CD4-positive, alpha-beta T cell treated with Interleukin-6 for 4 hours (primary cell): Measurements from ENCODE around the gene DNAH9.
"Not testable (repeated sequence)": the region's sequence is repeated elsewhere in the genome, so short reads cannot be mapped to it uniquely, and the experiment has no call there.

Source experiments
- DNase-seq: peaks from one replicate; pipeline ENCODE4 v3.0.0-alpha.2; 2020; ENCODE audit warnings: mixed read lengths

Gene DNAH9

DNA sequence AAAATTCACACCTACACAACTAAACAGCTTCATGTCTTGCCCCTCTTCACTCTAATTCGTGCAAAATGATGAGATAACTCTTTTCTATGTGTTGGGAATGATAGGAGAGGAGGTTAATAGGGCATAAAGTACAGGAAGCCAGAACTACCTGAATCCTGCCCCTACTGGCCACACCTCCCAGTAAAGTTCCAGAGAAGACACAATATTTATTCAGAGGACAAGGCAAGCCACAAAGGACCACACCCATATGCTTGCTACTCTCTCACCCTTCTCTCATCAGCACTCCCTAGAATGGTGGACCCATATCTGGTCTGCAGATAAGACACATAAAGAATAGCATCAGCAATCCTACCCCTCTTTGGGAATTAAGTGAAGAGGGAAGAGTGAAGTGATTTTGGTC, 324.4 kb downstream of the DNAH9 start:
- no peak for DNase-seq

DNA sequence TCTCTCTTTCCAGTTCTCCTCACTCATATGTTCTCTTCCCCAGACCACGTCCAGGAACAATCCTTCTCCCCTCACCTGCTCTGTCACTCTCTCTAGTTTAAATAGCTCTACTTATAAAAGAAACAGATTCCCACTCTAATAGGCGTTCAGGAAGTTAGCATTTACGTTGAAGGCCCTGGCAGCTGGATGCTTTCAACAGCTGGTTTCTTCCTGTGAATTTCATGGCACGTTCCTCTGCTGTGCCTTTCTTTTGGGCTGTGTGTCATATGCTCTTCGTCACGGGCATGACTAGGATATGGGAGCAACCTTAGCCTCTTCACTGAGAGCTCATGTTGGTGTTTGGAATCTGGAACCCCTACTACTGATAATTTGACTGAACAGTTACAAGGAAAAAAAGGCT, 325.8 kb downstream of the DNAH9 start:
- DNase-seq = no peak

- no peak for DNase-seq
Observed at GRCh38 chr17:11925262-11926021, 327.2 kb downstream of the DNAH9 start.

DNA sequence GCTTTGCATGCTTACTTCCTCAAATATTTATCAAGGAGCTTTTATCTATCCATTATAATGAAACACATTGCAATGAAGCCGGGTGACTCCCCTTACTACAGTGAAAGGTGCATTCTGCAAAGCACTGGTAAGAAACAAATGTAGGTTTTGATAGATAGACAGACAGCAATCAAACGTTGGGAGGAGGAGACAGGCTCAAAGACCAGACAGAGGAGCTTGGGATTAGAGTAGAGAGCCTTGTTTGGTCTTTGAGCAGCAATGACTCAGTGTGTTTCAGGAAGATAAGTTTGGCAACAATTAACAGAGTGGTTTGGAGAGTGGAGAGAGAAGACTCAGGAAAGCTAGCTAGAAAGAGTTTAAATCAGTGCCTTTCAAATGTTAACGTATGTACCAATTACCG, 330.2 kb downstream of the DNAH9 start:
- no peak for DNase-seq

- no peak for DNase-seq
Observed at GRCh38 chr17:11932337-11932898, 334.1 kb downstream of the DNAH9 start.

DNA sequence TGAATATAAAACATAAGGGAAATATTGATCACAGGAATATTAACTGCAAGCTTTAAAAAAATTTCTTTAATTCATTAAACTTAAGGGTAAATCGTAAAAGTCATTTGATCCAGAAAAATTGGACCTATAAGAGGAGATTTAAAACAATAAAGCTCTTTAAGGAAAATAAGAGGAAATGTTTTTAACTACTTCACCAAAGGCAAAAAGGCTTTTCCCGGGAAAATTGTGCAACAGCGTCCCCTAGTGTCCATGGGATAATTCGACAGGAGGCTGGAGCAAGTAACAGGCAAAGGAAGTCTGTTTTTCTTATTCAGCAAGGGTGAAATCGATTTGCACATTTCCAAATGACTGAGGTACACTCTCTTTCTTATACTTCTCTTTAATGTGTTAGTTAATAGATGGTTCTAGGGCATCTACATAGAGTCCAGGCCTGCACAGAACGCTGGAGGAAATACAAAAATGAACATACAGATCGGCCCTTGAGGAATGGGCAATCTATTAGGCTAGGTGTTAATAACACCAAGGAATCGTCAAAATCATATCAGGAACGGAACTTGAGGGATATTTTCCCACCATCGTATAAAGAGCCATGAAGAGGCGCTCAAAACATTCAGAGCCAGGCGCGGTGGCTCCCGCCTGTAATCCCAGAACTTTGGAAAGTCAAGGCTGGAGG, 337.6 kb downstream of the DNAH9 start:
- no peak for DNase-seq

GRCh38 chr17:11940904-11941303, 342.6 kb downstream of the DNAH9 start:
- DNase-seq = no peak

DNA sequence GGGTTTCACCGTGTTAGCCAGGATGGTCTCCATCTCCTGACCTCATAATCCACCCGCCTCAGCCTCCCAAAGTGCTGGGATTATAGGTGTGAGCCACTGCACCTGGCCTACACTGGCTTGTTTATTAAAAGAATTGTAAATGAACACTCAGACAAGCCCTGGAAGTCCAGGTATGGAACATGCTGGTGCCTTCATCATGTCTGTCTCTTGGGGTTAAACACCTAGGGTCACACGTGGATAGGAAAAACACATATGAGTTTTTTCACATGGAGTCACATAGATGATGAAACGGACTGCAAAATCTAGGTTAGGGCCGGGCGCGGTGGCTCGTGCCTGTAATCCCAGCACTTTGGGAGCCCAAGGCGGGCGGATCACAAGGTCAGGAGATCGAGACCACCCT, 344.8 kb downstream of the DNAH9 start:
- DNase-seq = not testable (repeated sequence)

DNA sequence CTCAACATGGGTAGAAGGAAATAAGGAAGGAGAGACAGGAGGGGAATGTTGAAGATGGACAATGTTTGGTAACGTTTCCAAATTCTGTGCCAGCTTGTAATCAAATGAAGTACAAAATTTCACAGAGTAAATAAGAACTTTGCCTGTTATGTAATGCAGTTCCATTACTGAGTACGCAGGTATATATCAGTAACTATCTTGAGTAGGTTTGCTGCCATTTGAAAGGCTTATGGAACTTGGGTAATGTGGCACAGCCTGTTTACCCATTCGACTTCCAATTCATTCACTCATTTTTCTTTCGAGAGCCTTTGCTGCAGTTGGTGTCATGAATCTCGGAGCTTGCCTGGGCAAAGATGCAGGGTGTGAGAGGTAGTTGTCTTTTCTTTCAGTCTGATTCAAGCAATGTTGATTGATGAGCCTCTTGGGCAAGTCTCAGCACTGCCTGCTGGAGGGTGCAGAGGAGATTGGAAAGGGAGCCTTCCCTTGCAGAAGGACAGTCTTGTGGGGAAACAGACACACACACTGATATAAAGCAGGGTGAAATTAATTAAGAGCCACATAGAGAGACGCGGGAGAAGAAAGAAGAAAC, 345.6 kb downstream of the DNAH9 start:
- no peak for DNase-seq

DNA sequence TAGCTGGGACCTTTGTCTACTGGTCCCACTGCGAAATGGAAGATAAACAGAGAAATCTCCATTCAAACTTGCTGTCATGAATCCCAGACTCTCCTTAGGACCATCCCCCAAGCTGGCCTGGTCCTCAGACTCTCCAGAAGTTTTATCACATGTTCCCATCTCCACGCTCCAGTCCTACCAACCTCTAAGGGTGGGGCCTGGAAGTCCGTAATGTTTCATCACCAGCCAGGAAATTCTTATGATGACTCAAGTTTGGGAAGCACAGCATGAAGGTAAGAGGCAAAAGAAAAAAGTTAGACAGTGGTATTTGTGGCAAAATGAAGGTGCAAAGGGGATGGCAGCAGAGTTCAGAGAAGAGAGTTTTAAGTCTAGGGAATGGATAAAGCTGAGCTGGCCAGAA, 346.3 kb downstream of the DNAH9 start:
- DNase-seq = no peak

- DNase-seq = no peak
Observed at GRCh38 chr17:11948789-11949188, 350.5 kb downstream of the DNAH9 start.

GRCh38 chr17:11949571-11949970, 351.3 kb downstream of the DNAH9 start:
- not testable (repeated sequence) for DNase-seq

- DNase-seq = no peak
Observed at GRCh38 chr17:11950771-11951519, 352.7 kb downstream of the DNAH9 start.

- DNase-seq = no peak
Observed at GRCh38 chr17:11952610-11953009, 354.3 kb downstream of the DNAH9 start.

DNA sequence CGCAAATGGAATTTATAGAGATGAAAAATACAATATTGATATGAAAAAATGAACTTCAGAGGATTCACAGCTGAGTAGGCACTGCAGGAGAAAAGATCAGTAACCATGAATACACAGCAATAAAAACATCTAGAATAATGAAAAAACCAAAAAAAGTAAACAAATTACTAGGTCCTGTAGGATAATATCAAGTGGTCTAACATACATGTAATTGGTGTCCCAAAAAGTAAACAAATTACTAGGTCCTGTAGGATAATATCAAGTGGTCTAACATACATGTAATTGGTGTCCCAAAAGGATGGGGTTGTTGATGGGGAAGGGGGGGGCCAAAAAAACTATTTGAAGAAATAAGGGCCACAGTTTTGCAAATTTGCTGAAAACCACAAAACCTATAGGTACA, 355.7 kb downstream of the DNAH9 start:
- no peak for DNase-seq

- DNase-seq = no peak
Observed at GRCh38 chr17:11954936-11955335, 356.7 kb downstream of the DNAH9 start.

DNA sequence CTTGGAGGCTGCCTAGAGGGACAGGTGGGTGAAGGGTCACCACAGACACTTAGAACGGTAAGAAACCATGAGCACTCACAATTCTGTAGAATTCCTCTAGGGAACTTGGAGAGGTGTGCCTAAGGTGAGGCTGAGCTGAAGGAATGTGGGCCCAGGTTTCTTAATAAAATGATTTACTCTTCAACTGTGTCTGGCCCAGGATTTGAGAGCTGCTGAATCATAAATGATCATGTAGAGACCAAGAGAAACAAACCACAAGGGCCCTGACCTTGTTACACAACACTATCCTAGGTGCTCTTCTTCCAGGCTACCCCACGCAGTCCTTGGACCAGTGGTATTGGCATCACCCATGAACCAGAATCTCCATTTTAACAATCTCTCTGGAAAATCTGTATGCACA, 371.3 kb downstream of the DNAH9 start:
- DNase-seq = no peak

DNA sequence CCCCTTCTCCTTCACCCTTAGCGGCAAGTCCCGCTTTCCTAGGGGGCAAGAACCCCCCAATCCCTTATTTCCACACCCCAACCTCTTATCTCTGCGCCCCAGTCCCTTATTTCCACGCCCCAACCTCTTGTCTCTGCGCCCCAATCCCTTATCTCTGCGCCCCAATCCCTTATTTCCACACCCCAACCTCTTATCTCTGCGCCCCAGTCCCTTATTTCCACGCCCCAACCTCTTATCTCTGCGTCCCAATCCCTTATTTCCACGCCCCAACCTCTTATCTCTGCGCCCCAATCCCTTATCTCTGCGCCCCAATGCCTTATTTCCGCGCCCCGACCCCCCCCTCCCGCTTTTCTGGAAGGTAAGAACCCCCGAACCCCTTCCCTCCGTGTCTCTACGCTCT, 374.5 kb downstream of the DNAH9 start:
- not testable (repeated sequence) for DNase-seq

DNA sequence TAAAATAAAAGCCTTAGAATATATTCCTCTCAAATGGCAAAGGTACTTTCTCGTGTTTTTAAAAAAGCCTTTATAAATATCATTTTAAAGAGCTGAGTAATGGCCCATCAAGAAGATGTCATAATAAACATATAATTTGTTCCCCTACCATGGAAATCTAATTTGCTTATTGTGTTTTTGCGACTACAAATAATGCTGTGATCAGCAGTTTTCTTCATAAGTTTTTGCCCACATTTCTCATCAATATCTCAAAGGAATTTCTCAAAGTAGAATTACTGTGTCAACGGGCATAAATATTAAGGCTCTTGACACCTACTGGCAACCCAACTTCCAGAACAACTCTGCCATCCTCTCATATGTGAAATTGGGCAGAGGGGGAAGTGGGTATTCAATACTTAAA, 381.5 kb downstream of the DNAH9 start:
- DNase-seq = no peak

- DNase-seq = no peak
Observed at GRCh38 chr17:11980813-11981212, 382.5 kb downstream of the DNAH9 start.

GRCh38 chr17:11981862-11982261, 383.6 kb downstream of the DNAH9 start:
- no peak for DNase-seq

GRCh38 chr17:11986179-11986941, 388.1 kb downstream of the DNAH9 start:
- DNase-seq = no peak
